ENCODE measurements around the gene PIK3R1. TPM values are rescaled to one million over a fixed set of nuclear protein-coding genes. Genes with fewer than 3 reads are reported as not detected.

Gene PIK3R1
- total RNA-seq, 1 donor from 2014 or later, result 137 TPM

- peaks cover 16% of the 10 kb centered on the region for H3K4me1 ChIP-seq
- H3K4me3 ChIP-seq, result no peak overlapping the region
- no peaks in the 10 kb centered on the region for H3K9me3 ChIP-seq
- no peak overlapping the region for H3K27ac ChIP-seq
- intact Hi-C loops (cut with DNase I), result no loop called here
- TF ChIP-seq CTCF (IDR thresholded peaks at IDR 0.05), result no peak
- ATAC-seq (peak; percentile 46), DNase-seq (no peak)
- H3K27me3 ChIP-seq, result no peaks in the 10 kb centered on the region
- H3K36me3 ChIP-seq, result no peaks in the 10 kb centered on the region
Observed at GRCh38 chr5:68343421-68343826, 127.9 kb downstream of the PIK3R1 start.

DNA sequence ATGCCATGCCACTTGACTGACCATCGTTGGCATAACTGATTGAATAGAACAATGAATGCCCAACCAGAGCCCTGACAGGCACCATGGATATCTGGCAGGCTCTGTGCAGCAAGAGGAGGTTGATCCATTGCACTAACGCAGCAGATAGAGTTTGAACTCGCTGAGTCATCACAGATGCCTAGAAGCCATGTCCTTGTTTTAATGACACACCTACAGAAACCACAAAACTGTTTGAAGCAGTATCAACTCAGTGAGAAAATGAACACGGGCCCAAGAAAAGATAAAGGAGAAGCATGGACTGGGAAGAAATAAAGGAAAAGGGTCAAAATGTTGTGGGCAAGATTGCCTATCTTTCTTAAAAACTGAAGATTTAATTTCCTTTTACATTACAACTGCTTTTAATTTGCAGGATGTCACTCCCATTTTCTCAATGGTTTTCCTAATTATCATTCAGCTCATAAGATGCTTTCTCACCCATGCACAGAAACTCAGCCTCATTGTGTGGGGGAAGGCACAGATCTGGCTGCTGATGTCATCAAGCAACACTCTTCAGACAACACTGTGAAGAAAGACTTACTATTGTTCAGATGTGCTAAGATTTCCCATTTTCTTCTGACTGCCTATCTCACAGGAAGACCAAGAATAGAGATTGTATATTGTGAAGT lies 129.0 kb downstream of the PIK3R1 start:
- no peaks in the 10 kb centered on the region for H3K9me3 ChIP-seq
- TF ChIP-seq CTCF (IDR thresholded peaks at IDR 0.05), result no peak
- no peak overlapping the region for H3K4me3 ChIP-seq
- ATAC-seq, result no peak
- H3K36me3 ChIP-seq, result no peaks in the 10 kb centered on the region
- H3K4me1 ChIP-seq, result peaks cover 16% of the 10 kb centered on the region
- no peak for DNase-seq
- intact Hi-C loops (cut with DNase I), result no loop called here
- no peak overlapping the region for H3K27ac ChIP-seq
- no peaks in the 10 kb centered on the region for H3K27me3 ChIP-seq

- H3K27ac ChIP-seq, result no peak overlapping the region
- ATAC-seq, result no peak
Observed at GRCh38 chr5:68345171-68345570, 129.6 kb downstream of the PIK3R1 start.

DNA sequence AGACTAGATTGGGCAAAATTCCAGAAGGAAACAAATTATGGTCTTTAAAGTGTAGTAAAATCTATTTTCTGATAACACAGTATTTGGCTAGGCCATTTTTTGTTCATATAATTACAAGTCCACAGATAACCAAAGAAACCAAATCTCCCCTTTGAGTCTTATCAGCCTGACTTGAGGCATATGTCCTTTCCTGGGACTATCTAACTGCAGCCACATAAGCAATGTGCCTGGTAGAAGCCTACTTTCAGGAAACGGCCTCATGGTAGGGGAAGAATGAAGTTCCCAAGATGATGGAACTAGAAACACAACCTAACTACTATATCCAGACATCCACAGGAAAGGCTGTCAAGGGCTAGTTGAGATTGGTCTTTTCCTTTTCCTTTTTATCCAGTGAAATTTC lies 130.0 kb downstream of the PIK3R1 start:
- H3K27me3 ChIP-seq, result no peaks in the 10 kb centered on the region
- H3K36me3 ChIP-seq, result no peaks in the 10 kb centered on the region
- DNase-seq, result no peak
- ATAC-seq, result no peak
- H3K9me3 ChIP-seq, result no peaks in the 10 kb centered on the region
- no peak overlapping the region for H3K27ac ChIP-seq
- intact Hi-C loops (cut with DNase I), result no loop called here
- TF ChIP-seq CTCF (IDR thresholded peaks at IDR 0.05), result no peak
- peaks cover 16% of the 10 kb centered on the region for H3K4me1 ChIP-seq
- no peak overlapping the region for H3K4me3 ChIP-seq

More at GRCh38 chr5:68345171-68345570, 129.6 kb downstream of the PIK3R1 start:
- Histone ChIP-seq H3K27me3 (no peaks in the 10 kb centered on the region), H3K36me3 (no peaks in the 10 kb centered on the region), H3K4me3 (no peak overlapping the region), H3K4me1 (peaks cover 16% of the 10 kb centered on the region), H3K9me3 (no peaks in the 10 kb centered on the region)
- TF ChIP-seq CTCF (IDR thresholded peaks at IDR 0.05), result no peak
- DNase-seq, result no peak
- intact Hi-C loops (cut with DNase I), result no loop called here

DNA sequence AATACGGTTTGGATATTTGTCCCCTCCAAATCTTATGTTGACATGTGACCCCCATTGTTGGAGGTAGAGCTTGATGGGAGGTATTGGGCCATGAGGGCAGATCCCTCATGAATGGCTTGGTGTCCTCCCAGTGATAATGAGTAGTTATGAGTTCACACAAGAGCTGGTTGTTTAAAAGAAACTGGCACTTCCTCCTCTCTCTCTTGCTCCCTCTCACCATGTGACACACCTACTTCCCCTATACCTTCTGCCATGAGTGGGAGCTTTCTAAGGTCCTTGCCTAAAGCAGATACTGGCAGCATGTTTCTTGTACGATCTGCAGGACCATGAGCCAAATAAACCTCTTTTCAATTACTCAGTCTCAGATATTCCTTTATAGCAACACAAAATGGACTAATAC lies 132.0 kb downstream of the PIK3R1 start:
- H3K4me1 ChIP-seq, result peaks cover 16% of the 10 kb centered on the region
- no peak for TF ChIP-seq CTCF (IDR thresholded peaks at IDR 0.05)
- H3K36me3 ChIP-seq, result no peaks in the 10 kb centered on the region
- H3K9me3 ChIP-seq, result no peaks in the 10 kb centered on the region
- no peak overlapping the region for H3K4me3 ChIP-seq
- DNase-seq (no peak), ATAC-seq (peak; percentile 76)
- intact Hi-C loops (cut with DNase I), result no loop called here
- H3K27ac ChIP-seq, result no peak overlapping the region
- H3K27me3 ChIP-seq, result no peaks in the 10 kb centered on the region

All from upper lobe of right lung (tissue), 1 donor.